ENCODE results near the gene CACNB4.

CACNB4 gene

GRCh38 chr2:151808258-151809072 lies 290.4 kb downstream of the CACNB4 start:
- peak; percentile 32 for TF ChIP-seq CTCF (IDR thresholded peaks at IDR 0.05; ENCODE audit: extremely low read depth, insufficient read depth, missing control alignments)
- in situ Hi-C loops (cut with MboI; ENCODE audit: low pct_unique_long_range_greater_than_20kb, low sequenced_read_pairs, unreplicated experiment): no loop called here
- DNase-seq (ENCODE audit: low spot score): no peak

GRCh38 chr2:151805961-151806360 lies 292.9 kb downstream of the CACNB4 start:
- no peak for TF ChIP-seq CTCF (IDR thresholded peaks at IDR 0.05; ENCODE audit: extremely low read depth, insufficient read depth, missing control alignments)
- in situ Hi-C loops (cut with MboI; ENCODE audit: low pct_unique_long_range_greater_than_20kb, low sequenced_read_pairs, unreplicated experiment): no loop called here
- DNase-seq (ENCODE audit: low spot score): no peak

- no peak for DNase-seq (ENCODE audit: low spot score)
- in situ Hi-C loops (cut with MboI; ENCODE audit: low pct_unique_long_range_greater_than_20kb, low sequenced_read_pairs, unreplicated experiment): no loop called here
- TF ChIP-seq CTCF (IDR thresholded peaks at IDR 0.05; ENCODE audit: extremely low read depth, insufficient read depth, missing control alignments): no peak
These were observed 293.5 kb downstream of the CACNB4 start for GRCh38 chr2:151805343-151805742.

- no peak for TF ChIP-seq CTCF (IDR thresholded peaks at IDR 0.05; ENCODE audit: extremely low read depth, insufficient read depth, missing control alignments)
- in situ Hi-C loops (cut with MboI; ENCODE audit: low pct_unique_long_range_greater_than_20kb, low sequenced_read_pairs, unreplicated experiment): no loop called here
- DNase-seq (ENCODE audit: low spot score): no peak
These were observed 295.0 kb downstream of the CACNB4 start for GRCh38 chr2:151803811-151804210.

GRCh38 chr2:151802315-151802714 lies 296.5 kb downstream of the CACNB4 start:
- in situ Hi-C loops (cut with MboI; ENCODE audit: low pct_unique_long_range_greater_than_20kb, low sequenced_read_pairs, unreplicated experiment): no loop called here
- TF ChIP-seq CTCF (IDR thresholded peaks at IDR 0.05; ENCODE audit: extremely low read depth, insufficient read depth, missing control alignments): no peak
- no peak for DNase-seq (ENCODE audit: low spot score)

GRCh38 chr2:151799886-151800292 lies 299.0 kb downstream of the CACNB4 start:
- TF ChIP-seq CTCF (IDR thresholded peaks at IDR 0.05; ENCODE audit: extremely low read depth, insufficient read depth, missing control alignments): no peak
- in situ Hi-C loops (cut with MboI; ENCODE audit: low pct_unique_long_range_greater_than_20kb, low sequenced_read_pairs, unreplicated experiment): no loop called here

More at GRCh38 chr2:151799886-151800292, 299.0 kb downstream of the CACNB4 start:
- DNase-seq (ENCODE audit: low spot score): no peak

All from GM13977 (cell line).